ENCODE data around the gene OR7A10.
A peak's percentile ranks its signal among the peaks of the same experiment; 100 is the strongest.

OR7A10 gene

GRCh38 chr19:14835011-14835410 is 13.7 kb downstream of the OR7A10 start, which contains the start of the genes OR7A5 and OR7C1:
Gene OR7A5, minus strand, starts transcription at chr19:14835185. Its CDS starts 6,944 bp downstream, at chr19:14828241.
Gene OR7C1, minus strand, starts transcription at chr19:14835185. Its CDS starts 35,049 bp downstream, at chr19:14800136.
- Histone ChIP-seq H3K27ac (ENCODE audit: low read depth, low read length) (no peak within 1 kb of the TSS), H3K4me1 (ENCODE audit: control insufficient read depth, insufficient read depth, low read length, unreplicated experiment) (no peaks in the 10 kb centered on the region), H3K4me3 (ENCODE audit: low read depth, low read length) (no peak within 1 kb of the TSS), H3K79me2 (ENCODE audit: control insufficient read depth, insufficient read depth, low read length, unreplicated experiment) (no peaks in the 10 kb centered on the region), H3K27me3 (ENCODE audit: insufficient read depth, low read length) (peaks cover 34% of the 10 kb centered on the region), H2AFZ (ENCODE audit: low read length, unreplicated experiment) (no peak within 1 kb of the TSS), H3K36me3 (ENCODE audit: insufficient read depth, low read length) (no peaks in the 10 kb centered on the region)

GRCh38 chr19:14830702-14831101 is 18.0 kb downstream of the OR7A10 start:
- Histone ChIP-seq H3K4me3 (ENCODE audit: low read depth, low read length) (no peak overlapping the region), H3K27me3 (ENCODE audit: insufficient read depth, low read length) (peaks cover 26% of the 10 kb centered on the region), H3K27ac (ENCODE audit: low read depth, low read length) (no peak overlapping the region), H3K79me2 (ENCODE audit: control insufficient read depth, insufficient read depth, low read length, unreplicated experiment) (no peaks in the 10 kb centered on the region), H3K4me1 (ENCODE audit: control insufficient read depth, insufficient read depth, low read length, unreplicated experiment) (no peaks in the 10 kb centered on the region), H2AFZ (ENCODE audit: low read length, unreplicated experiment) (no peak overlapping the region), H3K36me3 (ENCODE audit: insufficient read depth, low read length) (no peaks in the 10 kb centered on the region)

GRCh38 chr19:14826006-14826405 is 22.7 kb downstream of the OR7A10 start:
- H3K36me3 ChIP-seq (ENCODE audit: insufficient read depth, low read length), result no peaks in the 10 kb centered on the region
- H3K27ac ChIP-seq (ENCODE audit: low read depth, low read length), result no peak overlapping the region
- no peak overlapping the region for H3K4me3 ChIP-seq (ENCODE audit: low read depth, low read length)
- no peaks in the 10 kb centered on the region for H3K4me1 ChIP-seq (ENCODE audit: control insufficient read depth, insufficient read depth, low read length, unreplicated experiment)
- peaks cover 34% of the 10 kb centered on the region for H3K27me3 ChIP-seq (ENCODE audit: insufficient read depth, low read length)
- no peak overlapping the region for H2AFZ ChIP-seq (ENCODE audit: low read length, unreplicated experiment)
- no peaks in the 10 kb centered on the region for H3K79me2 ChIP-seq (ENCODE audit: control insufficient read depth, insufficient read depth, low read length, unreplicated experiment)

GRCh38 chr19:14821937-14822336 is 26.8 kb downstream of the OR7A10 start:
- H3K4me3 ChIP-seq (ENCODE audit: low read depth, low read length), result no peak overlapping the region
- H3K27ac ChIP-seq (ENCODE audit: low read depth, low read length), result no peak overlapping the region

GRCh38 chr19:14818588-14818987 is 30.1 kb downstream of the OR7A10 start:
- no peaks in the 10 kb centered on the region for H3K4me1 ChIP-seq (ENCODE audit: control insufficient read depth, insufficient read depth, low read length, unreplicated experiment)
- 0 out of 2 replicates have a peak, but pooled peaks cover 13% of the 10 kb centered on the region for H3K27me3 ChIP-seq (ENCODE audit: insufficient read depth, low read length)
- no peak overlapping the region for H3K27ac ChIP-seq (ENCODE audit: low read depth, low read length)
- H2AFZ ChIP-seq (ENCODE audit: low read length, unreplicated experiment), result no peak overlapping the region
- no peak overlapping the region for H3K4me3 ChIP-seq (ENCODE audit: low read depth, low read length)
- H3K79me2 ChIP-seq (ENCODE audit: control insufficient read depth, insufficient read depth, low read length, unreplicated experiment), result no peaks in the 10 kb centered on the region
- no peaks in the 10 kb centered on the region for H3K36me3 ChIP-seq (ENCODE audit: insufficient read depth, low read length)

More at GRCh38 chr19:14821937-14822336, 26.8 kb downstream of the OR7A10 start:
- no peak overlapping the region for H2AFZ ChIP-seq (ENCODE audit: low read length, unreplicated experiment)
- no peaks in the 10 kb centered on the region for H3K36me3 ChIP-seq (ENCODE audit: insufficient read depth, low read length)
- H3K4me1 ChIP-seq (ENCODE audit: control insufficient read depth, insufficient read depth, low read length, unreplicated experiment), result no peaks in the 10 kb centered on the region
- H3K79me2 ChIP-seq (ENCODE audit: control insufficient read depth, insufficient read depth, low read length, unreplicated experiment), result no peaks in the 10 kb centered on the region
- peaks cover 20% of the 10 kb centered on the region for H3K27me3 ChIP-seq (ENCODE audit: insufficient read depth, low read length)

- Histone ChIP-seq H3K79me2 (ENCODE audit: control insufficient read depth, insufficient read depth, low read length, unreplicated experiment) (no peaks in the 10 kb centered on the region), H3K27me3 (ENCODE audit: insufficient read depth, low read length) (0 out of 2 replicates have a peak, but pooled peaks cover 10% of the 10 kb centered on the region), H2AFZ (ENCODE audit: low read length, unreplicated experiment) (no peak overlapping the region), H3K4me3 (ENCODE audit: low read depth, low read length) (no peak overlapping the region), H3K27ac (ENCODE audit: low read depth, low read length) (no peak overlapping the region), H3K4me1 (ENCODE audit: control insufficient read depth, insufficient read depth, low read length, unreplicated experiment) (no peaks in the 10 kb centered on the region), H3K36me3 (ENCODE audit: insufficient read depth, low read length) (no peaks in the 10 kb centered on the region)
These were observed 31.7 kb downstream of the OR7A10 start for GRCh38 chr19:14817052-14817451.

GRCh38 chr19:14814982-14815652 is 33.6 kb downstream of the OR7A10 start:
- Histone ChIP-seq H3K27me3 (ENCODE audit: insufficient read depth, low read length) (peaks cover 6% of the 10 kb centered on the region; the same call in 1 of the 2 replicates), H3K27ac (ENCODE audit: low read depth, low read length) (no peak overlapping the region)

GRCh38 chr19:14809272-14810057 is 39.3 kb downstream of the OR7A10 start:
- Histone ChIP-seq H3K79me2 (ENCODE audit: control insufficient read depth, insufficient read depth, low read length, unreplicated experiment) (no peaks in the 10 kb centered on the region), H3K4me3 (ENCODE audit: low read depth, low read length) (peak overlapping the region; percentile 37; the same call in 1 of the 2 replicates), H3K27ac (ENCODE audit: low read depth, low read length) (no peak overlapping the region), H3K27me3 (ENCODE audit: insufficient read depth, low read length) (peaks cover 18% of the 10 kb centered on the region; the same call in 1 of the 2 replicates), H3K36me3 (ENCODE audit: insufficient read depth, low read length) (no peaks in the 10 kb centered on the region), H2AFZ (ENCODE audit: low read length, unreplicated experiment) (no peak overlapping the region), H3K4me1 (ENCODE audit: control insufficient read depth, insufficient read depth, low read length, unreplicated experiment) (no peaks in the 10 kb centered on the region)

More at GRCh38 chr19:14814982-14815652, 33.6 kb downstream of the OR7A10 start:
- no peak overlapping the region for H3K4me3 ChIP-seq (ENCODE audit: low read depth, low read length)
- no peaks in the 10 kb centered on the region for H3K79me2 ChIP-seq (ENCODE audit: control insufficient read depth, insufficient read depth, low read length, unreplicated experiment)
- H3K4me1 ChIP-seq (ENCODE audit: control insufficient read depth, insufficient read depth, low read length, unreplicated experiment), result no peaks in the 10 kb centered on the region
- no peaks in the 10 kb centered on the region for H3K36me3 ChIP-seq (ENCODE audit: insufficient read depth, low read length)
- H2AFZ ChIP-seq (ENCODE audit: low read length, unreplicated experiment), result no peak overlapping the region

- no peak overlapping the region for H3K27ac ChIP-seq (ENCODE audit: low read depth, low read length)
- no peaks in the 10 kb centered on the region for H3K4me1 ChIP-seq (ENCODE audit: control insufficient read depth, insufficient read depth, low read length, unreplicated experiment)
- H3K36me3 ChIP-seq (ENCODE audit: insufficient read depth, low read length), result no peaks in the 10 kb centered on the region
- H2AFZ ChIP-seq (ENCODE audit: low read length, unreplicated experiment), result no peak overlapping the region
- H3K79me2 ChIP-seq (ENCODE audit: control insufficient read depth, insufficient read depth, low read length, unreplicated experiment), result no peaks in the 10 kb centered on the region
- peaks cover 25% of the 10 kb centered on the region for H3K27me3 ChIP-seq (ENCODE audit: insufficient read depth, low read length)
- H3K4me3 ChIP-seq (ENCODE audit: low read depth, low read length), result no peak overlapping the region
These were observed 44.0 kb downstream of the OR7A10 start for GRCh38 chr19:14804765-14805164.

GRCh38 chr19:14798760-14799159 is 50.0 kb downstream of the OR7A10 start:
- no peak overlapping the region for H3K27ac ChIP-seq (ENCODE audit: low read depth, low read length)
- H3K27me3 ChIP-seq (ENCODE audit: insufficient read depth, low read length), result peaks cover 30% of the 10 kb centered on the region
- H3K4me1 ChIP-seq (ENCODE audit: control insufficient read depth, insufficient read depth, low read length, unreplicated experiment), result no peaks in the 10 kb centered on the region
- H3K36me3 ChIP-seq (ENCODE audit: insufficient read depth, low read length), result no peaks in the 10 kb centered on the region
- H3K4me3 ChIP-seq (ENCODE audit: low read depth, low read length), result no peak overlapping the region
- H2AFZ ChIP-seq (ENCODE audit: low read length, unreplicated experiment), result no peak overlapping the region
- H3K79me2 ChIP-seq (ENCODE audit: control insufficient read depth, insufficient read depth, low read length, unreplicated experiment), result no peaks in the 10 kb centered on the region

All from ACC112 (cell line).